Camera-type eye (tissue), 1 donor: ENCODE measurements around the gene USP28. TPM values are rescaled to one million over a fixed set of nuclear protein-coding genes. Genes with fewer than 3 reads are reported as not detected.

Experiments used
- total RNA-seq: library from RNA; depleted of rRNA; stranded (reverse); fragments of >200 nt; gene quantifications from one replicate; pipeline ENCODE4 v1.2.3, GENCODE V29; 2014

USP28 gene
- 62.9 TPM for total RNA-seq

GRCh38 chr11:113875234-113876073, at the start of gene USP28:
Gene USP28 (minus strand): TSS chr11:113875572. CDS start chr11:113875501, 71 bp downstream.

GRCh38 chr11:113904379-113905101, 29.2 kb upstream of the USP28 start, which contains the start of gene HTR3B:
Gene HTR3B (plus strand): TSS chr11:113904796. CDS start chr11:113904934, 138 bp downstream.

GRCh38 chr11:113779496-113779895, 95.9 kb downstream of the USP28 start, which contains the start of gene CLDN25:
Gene CLDN25 (plus strand): TSS chr11:113779796. CDS start chr11:113779796, 0 bp downstream.

GRCh38 chr11:113773416-113774173, 101.8 kb downstream of the USP28 start, which contains the start of gene ZW10:
Gene ZW10 (minus strand): TSS chr11:113773692. CDS start chr11:113773666, 26 bp downstream.

Other genes with a start within 250 kb of the USP28 start
- 5.1 TPM for gene TMPRSS5, start 169.3 kb downstream of the USP28 start, total RNA-seq
- gene ZW10, start 101.9 kb downstream of the USP28 start, total RNA-seq, result 25.2 TPM
- gene CLDN25, start 95.8 kb downstream of the USP28 start, total RNA-seq, result not detected
- not detected for gene HTR3B, start 29.2 kb upstream of the USP28 start, total RNA-seq
- gene HTR3A, start 99.5 kb upstream of the USP28 start, total RNA-seq, result 0.16 TPM
- 26.2 TPM for gene ZBTB16, start 184.1 kb upstream of the USP28 start, total RNA-seq